Measurements from ENCODE around the gene TMEM9. TPM values are rescaled to one million over a fixed set of nuclear protein-coding genes. Genes with fewer than 3 reads are reported as not detected.

TMEM9 gene
- total RNA-seq, 6 donors from 2014 or later, result 29.3 to 73.6 (median 59.2) TPM

DNA sequence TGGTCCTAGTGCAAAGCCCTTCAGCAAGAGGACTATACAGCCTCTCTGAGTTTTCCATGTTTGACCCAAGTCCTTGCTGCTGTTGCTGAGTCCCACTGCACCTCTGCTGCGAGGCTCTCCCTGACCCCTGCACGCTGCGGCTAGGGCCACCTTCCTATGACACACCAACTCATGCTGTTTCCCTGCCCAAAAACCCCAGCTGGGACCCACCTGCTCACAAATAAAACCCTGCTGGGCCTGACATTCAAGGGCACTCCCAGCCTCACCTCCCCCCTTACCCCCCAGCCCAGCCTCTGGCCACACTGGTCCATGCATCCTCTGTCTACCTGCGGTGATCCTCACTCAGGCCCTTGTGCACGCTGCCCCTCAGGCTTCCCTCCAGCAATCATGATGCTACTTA lies 15.0 kb downstream of the TMEM9 start:
- Histone ChIP-seq H3K4me1 (no peaks in the 10 kb centered on the region), H3K4me3 (no peak overlapping the region), H3K27ac (no peak overlapping the region), H3K27me3 (no peaks in the 10 kb centered on the region), H3K9me3 (no peaks in the 10 kb centered on the region), H3K36me3 (peaks cover 18 to 95% (median 46%) of the 10 kb centered on the region in 4 donors)
- no peak for TF ChIP-seq POLR2AphosphoS5 (IDR thresholded peaks at IDR 0.05)
- no peak for TF ChIP-seq EP300 (IDR thresholded peaks at IDR 0.05)
- TF ChIP-seq, protein P1, sequence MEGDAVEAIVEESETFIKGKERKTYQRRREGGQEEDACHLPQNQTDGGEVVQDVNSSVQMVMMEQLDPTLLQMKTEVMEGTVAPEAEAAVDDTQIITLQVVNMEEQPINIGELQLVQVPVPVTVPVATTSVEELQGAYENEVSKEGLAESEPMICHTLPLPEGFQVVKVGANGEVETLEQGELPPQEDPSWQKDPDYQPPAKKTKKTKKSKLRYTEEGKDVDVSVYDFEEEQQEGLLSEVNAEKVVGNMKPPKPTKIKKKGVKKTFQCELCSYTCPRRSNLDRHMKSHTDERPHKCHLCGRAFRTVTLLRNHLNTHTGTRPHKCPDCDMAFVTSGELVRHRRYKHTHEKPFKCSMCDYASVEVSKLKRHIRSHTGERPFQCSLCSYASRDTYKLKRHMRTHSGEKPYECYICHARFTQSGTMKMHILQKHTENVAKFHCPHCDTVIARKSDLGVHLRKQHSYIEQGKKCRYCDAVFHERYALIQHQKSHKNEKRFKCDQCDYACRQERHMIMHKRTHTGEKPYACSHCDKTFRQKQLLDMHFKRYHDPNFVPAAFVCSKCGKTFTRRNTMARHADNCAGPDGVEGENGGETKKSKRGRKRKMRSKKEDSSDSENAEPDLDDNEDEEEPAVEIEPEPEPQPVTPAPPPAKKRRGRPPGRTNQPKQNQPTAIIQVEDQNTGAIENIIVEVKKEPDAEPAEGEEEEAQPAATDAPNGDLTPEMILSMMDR (IDR thresholded peaks at IDR 0.05), result no peak
- no peak for TF ChIP-seq POLR2A (IDR thresholded peaks at IDR 0.05)
- DNase-seq (no peak), ATAC-seq (ENCODE audit: low FRiP score in 2 of 2) (no peak)
- 96 to 97% methylated on average over 5 of the region's 5 CpGs for WGBS, 2 donors

DNA sequence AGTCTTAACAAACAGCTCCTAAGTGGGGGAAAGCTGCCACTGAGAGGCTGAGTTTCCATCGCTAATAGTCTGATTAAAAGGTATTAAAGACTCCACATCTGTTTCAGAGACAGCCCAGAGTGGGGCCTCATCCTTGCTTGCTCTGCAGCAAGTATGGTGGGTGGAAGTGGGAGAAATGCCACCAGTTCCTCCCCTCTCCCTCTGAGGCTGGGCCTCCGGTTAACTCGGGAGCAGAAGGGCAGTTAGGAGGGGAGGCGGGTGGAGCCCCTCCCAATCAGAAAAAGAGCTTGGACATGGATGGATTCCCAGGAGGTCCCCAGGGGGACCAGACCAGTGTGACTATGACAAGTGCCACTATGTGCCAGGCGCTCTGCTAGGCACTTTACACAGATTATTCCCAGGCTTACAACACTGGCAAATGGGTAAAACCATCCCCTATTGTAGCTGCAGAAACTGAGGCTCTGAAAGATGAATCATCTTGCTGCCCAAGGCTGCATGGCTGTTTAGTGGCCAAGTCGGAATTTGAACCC lies 15.9 kb downstream of the TMEM9 start:
- 91 to 92% methylated on average over 2 to 6 of the region's 6 CpGs for WGBS, 2 donors
- no peaks in the 10 kb centered on the region for H3K4me1 ChIP-seq
- H3K9me3 ChIP-seq, result no peaks in the 10 kb centered on the region
- peak overlapping the region in 1 of 4 donors; percentile 7 for H3K27ac ChIP-seq
- H3K4me3 ChIP-seq, result no peak overlapping the region
- no peaks in the 10 kb centered on the region for H3K27me3 ChIP-seq
- ATAC-seq (ENCODE audit: low FRiP score in 2 of 2) (no peak), DNase-seq (no peak)
- TF ChIP-seq, protein P1 (IDR thresholded peaks at IDR 0.05), result no peak
- TF ChIP-seq POLR2AphosphoS5 (IDR thresholded peaks at IDR 0.05), result no peak
- no peak for TF ChIP-seq EP300 (IDR thresholded peaks at IDR 0.05)
- TF ChIP-seq POLR2A (IDR thresholded peaks at IDR 0.05), result no peak
- peaks cover 9 to 89% (median 39%) of the 10 kb centered on the region in 4 donors for H3K36me3 ChIP-seq

DNA sequence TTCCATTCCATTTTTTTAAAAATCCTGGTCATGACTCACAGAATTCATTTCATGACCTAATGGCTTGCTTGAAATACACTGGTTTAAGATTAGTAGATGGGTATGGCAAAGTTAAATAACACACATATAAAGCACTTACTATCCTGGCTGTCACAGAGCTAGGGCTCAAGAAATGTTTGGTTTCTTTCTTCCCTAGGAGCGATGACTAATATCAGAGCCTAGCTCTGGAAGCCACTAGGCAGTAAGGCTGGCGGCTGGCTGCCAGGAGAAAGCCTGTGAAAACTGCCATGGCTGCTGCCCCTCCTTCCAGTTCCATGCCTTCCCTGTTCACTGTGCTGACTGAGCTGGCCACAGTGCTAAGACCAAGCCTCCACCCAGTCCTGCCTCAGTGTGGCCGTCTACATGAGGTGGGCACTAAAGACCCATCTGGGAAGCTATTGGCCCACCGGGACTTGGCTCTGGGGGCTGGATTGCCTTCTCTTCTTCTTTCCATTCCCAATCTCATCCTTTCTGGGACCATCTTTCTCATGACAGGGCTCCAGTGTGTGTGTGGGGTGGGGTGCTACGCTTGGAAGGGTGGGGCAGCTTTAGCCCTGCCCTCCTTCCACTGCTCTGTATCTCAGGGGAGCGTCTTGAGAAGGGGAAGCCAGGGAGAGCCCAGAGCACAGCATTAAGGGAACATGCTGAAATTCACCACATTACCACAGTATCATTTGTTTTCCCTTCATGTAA lies 16.5 kb downstream of the TMEM9 start:
- ATAC-seq (ENCODE audit: low FRiP score in 2 of 2), result peak in 1 of 2 donors; percentile 72
- peak overlapping the region in 1 of 4 donors; percentile 7 for H3K27ac ChIP-seq
- no peaks in the 10 kb centered on the region for H3K27me3 ChIP-seq
- H3K4me1 ChIP-seq, result no peaks in the 10 kb centered on the region
- no peak for TF ChIP-seq EP300 (IDR thresholded peaks at IDR 0.05)
- no peak for TF ChIP-seq POLR2AphosphoS5 (IDR thresholded peaks at IDR 0.05)
- TF ChIP-seq, protein P1 (IDR thresholded peaks at IDR 0.05), result no peak
- TF ChIP-seq POLR2A (IDR thresholded peaks at IDR 0.05), result no peak
- H3K4me3 ChIP-seq, result no peak overlapping the region
- no peak for DNase-seq
- H3K36me3 ChIP-seq, result peaks cover 4 to 83% (median 33%) of the 10 kb centered on the region in 4 donors
- WGBS, 2 donors, result 90 to 91% methylated on average over 6 of the region's 6 CpGs
- no peaks in the 10 kb centered on the region for H3K9me3 ChIP-seq

DNA sequence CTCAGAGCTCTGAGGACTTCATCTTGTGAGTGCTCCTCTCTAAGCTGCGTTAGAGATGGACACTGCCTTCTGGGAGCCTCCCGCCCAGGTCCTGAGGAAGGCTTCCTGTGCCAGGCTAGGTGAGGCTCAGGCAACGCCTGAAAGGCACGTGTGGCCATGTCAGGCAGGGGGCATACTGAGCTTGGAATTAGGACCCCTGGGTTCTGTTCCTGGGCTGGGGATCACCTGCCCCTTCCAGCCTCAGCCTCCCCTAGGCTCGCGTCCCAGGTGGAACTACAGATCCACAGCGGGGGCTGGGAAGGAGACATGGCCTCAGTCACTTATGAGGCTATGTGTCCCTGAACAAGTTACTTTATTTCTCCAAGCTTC lies 17.3 kb downstream of the TMEM9 start:
- WGBS, 2 donors, result 95 to 100% methylated on average over 1 to 7 of the region's 7 CpGs
- Histone ChIP-seq H3K4me3 (no peak overlapping the region), H3K27me3 (no peaks in the 10 kb centered on the region), H3K27ac (no peak overlapping the region), H3K36me3 (peaks cover 4 to 75% (median 26%) of the 10 kb centered on the region in 4 donors), H3K9me3 (no peaks in the 10 kb centered on the region), H3K4me1 (no peaks in the 10 kb centered on the region)
- DNase-seq (no peak), ATAC-seq (ENCODE audit: low FRiP score in 2 of 2) (no peak)
- TF ChIP-seq POLR2AphosphoS5 (IDR thresholded peaks at IDR 0.05) (no peak), POLR2A (IDR thresholded peaks at IDR 0.05) (no peak), EP300 (IDR thresholded peaks at IDR 0.05) (no peak)
- TF ChIP-seq, protein P1 (IDR thresholded peaks at IDR 0.05), result no peak
